ENCODE results near the gene PNPLA3. TPM values are rescaled to one million over a fixed set of nuclear protein-coding genes. Genes with fewer than 3 reads are reported as not detected.
A peak's percentile ranks its signal among the peaks of the same experiment; 100 is the strongest.

The PNPLA3 gene, protein sequence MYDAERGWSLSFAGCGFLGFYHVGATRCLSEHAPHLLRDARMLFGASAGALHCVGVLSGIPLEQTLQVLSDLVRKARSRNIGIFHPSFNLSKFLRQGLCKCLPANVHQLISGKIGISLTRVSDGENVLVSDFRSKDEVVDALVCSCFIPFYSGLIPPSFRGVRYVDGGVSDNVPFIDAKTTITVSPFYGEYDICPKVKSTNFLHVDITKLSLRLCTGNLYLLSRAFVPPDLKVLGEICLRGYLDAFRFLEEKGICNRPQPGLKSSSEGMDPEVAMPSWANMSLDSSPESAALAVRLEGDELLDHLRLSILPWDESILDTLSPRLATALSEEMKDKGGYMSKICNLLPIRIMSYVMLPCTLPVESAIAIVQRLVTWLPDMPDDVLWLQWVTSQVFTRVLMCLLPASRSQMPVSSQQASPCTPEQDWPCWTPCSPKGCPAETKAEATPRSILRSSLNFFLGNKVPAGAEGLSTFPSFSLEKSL
- polyA plus RNA-seq (ENCODE audit: insufficient read length in 4 of 4): 1 to 10 TPM in 3 of 4 donors, under 1 TPM in 1; 0.83 to 1.9 (median 1.5) TPM

DNA sequence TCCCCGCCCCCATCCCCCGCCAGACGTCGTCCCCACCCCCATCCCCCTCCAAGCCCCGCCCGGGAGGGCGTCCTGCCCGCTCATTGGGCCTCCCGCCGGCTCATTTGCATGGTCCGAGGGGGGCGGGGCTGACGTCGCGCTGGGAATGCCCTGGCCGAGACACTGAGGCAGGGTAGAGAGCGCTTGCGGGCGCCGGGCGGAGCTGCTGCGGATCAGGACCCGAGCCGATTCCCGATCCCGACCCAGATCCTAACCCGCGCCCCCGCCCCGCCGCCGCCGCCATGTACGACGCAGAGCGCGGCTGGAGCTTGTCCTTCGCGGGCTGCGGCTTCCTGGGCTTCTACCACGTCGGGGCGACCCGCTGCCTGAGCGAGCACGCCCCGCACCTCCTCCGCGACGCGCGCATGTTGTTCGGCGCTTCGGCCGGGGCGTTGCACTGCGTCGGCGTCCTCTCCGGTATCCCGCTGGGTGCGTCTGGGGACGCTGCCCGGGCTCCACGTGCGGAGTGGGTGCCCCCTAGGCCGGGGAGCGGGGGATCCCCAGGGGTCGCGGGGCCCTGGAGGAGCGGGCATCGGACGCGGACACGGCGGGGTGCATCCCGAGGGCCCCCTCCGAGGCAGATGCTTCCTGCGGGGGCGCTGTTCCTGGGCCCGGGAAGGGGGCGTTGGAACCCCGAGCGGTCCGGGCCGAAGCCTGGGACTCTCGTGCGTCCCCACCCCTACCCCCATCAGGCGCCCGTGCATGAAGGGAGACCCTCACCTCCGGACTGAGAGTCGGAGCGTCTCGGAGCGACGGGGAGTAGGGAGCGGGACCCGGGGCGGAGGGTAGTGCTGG lies at the start of gene PNPLA3:
Gene PNPLA3 (plus strand): TSS at position 175 of the 834 bp plus-strand sequence. CDS start 107 bp downstream, at position 282.
- peak; percentile 73 to 83 (median 82) for DNase-seq (ENCODE audit: low read depth in 4 of 4, low spot score in 3 of 4)

DNA sequence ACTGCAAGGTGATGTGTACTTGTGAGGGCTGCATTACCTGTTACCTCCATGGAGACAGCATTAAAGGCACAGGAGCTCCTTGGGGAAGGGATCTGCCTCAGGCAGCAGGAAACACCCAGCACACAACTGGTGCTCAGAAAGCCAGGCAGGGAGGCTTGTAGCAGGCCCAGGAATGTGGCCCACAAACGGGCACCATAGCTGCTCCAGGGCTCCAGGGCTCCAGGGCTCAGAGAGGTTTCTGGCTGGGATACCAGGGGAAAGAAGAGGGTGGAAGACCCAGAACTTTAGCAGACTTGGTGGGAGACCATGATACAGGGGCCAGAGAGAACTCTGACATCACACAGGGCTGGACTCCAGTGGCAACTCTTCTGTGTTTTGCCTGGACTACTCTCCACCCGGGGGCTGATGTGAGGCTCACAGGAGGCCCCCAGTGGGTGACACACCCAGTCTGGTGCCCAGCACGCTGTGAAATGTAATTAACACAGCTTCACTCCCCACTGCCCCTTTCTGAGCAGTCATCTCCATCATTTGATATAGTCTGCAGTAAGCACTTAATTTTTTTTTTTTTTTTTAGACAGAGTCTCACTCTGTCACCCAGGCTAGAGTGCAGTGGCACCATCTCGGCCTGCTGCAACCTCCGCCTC lies 46.6 kb upstream of the PNPLA3 start:
- DNase-seq (ENCODE audit: low read depth in 4 of 4, low spot score in 3 of 4): no peak

DNA sequence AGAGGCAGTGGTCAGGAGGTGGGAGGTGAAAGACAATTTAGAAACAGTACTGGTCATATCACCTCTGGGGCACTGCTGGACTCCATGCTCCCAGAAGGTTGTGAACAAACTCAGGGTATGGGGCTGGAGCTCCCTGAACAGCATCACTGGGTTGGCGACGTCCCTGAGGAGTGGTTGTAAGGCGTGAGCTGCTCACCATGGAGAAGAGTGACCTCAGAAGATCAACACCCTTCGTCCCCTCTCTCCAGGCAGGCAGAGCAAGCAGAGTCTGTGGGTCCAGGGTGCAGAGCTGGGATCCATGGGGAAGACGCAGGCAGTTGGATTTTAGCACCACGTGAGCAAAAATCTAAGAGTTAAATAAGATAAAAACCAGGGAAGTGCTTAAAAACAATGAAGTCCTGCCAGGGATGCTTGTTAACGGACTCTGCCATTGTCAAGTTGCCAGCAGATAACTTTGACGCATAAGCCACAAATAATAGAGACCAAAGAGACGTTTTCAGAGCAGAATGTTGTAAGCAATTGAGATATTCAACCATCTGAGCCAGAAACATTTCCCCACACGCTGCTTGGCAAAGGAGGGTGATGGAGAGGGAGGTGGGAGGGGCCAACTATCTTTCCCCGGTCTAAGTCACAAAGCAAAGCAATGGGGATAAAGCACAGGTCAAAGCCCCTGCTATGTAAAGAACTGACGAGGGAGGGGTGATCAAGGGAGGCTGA lies 45.4 kb upstream of the PNPLA3 start:
- DNase-seq (ENCODE audit: low read depth in 4 of 4, low spot score in 3 of 4): no peak

DNA sequence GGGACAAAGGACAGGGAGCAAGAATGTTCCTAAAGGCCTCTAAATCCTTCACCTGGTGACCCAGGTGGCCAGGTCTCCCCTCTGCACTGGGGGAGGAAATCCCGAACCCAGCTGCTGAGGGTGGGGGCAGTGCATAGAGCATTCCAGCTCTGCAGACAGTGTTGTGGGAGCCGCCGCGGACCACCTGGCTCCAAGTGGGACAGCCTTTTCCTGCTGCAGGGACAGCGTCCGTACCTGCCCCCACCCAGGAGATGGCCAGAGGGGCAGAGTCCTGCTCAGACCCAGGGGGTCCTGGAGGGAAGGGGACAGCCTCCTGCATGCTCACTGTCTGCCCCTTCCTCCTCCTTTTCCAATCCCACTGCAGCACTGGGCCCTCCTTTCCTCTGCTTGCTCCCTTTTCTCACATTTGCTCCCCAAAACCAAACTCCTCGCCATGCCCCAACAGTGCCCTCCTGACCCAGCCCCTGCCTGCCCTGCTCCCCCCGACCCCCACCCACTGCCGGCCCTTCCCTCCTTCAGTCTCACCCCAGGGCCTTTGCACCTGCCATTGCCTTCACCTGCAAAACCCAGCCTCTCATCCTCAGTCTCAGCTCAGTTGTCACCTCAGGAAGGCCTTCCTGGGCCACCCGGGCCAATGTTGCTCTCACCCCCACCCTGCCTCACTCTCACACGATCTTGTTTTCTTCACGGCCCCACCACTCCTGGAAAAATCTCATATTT lies 44.6 kb upstream of the PNPLA3 start:
- no peak for DNase-seq (ENCODE audit: low read depth in 4 of 4, low spot score in 3 of 4)

DNA sequence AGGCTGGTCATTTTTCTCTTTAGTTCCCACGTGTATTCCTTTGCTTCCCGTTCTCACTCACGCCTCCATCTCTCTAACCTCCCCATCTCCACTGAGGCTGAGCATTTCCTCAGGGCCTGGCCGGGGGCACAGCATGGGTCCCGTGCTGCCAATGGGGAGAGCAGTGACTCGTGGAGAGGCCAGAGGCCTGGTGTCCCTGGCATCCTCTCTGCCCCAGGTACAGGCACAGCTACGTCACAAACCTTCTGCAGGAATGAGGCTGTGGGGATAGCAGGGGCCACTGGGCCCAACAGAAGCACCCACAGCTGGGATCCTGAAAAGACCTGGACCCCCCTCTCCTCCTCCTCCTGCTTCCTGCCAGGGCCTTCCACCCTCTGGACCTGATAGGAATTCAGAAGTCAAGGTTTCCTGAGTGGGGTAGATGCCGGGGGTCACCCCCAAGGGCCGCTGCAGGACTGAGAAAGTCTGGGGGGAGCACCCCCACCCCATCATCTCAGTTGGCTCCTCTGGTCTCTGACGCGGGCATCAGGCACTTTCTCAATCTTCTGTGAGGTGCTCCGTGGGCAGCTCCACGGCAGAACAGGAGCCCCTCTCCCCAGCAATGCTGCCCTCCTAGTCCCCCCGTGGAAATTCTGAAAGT lies 43.6 kb upstream of the PNPLA3 start:
- DNase-seq (ENCODE audit: low read depth in 4 of 4, low spot score in 3 of 4): no peak

DNA sequence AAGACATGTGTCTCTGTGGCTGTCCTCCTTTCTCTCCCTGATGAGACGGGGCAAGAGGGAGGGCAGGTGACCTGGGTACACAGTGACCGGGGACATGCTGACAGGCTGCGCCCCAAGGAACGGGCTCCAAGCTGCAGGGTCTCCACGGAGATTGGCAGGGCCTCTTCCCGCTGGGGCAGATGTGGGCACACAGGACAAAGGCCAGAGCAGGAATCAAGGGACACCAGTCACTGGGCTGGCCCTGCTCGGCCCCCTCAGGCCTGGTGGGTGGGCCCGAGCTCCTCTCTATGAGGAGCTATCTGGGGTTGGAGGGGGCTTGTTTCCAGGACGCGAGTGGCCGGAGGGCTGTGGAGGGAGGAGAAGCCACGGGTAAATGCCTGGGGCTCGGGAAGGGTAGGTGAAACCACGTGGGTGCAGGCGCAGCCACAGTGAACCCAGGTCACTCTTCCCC lies 43.0 kb upstream of the PNPLA3 start:
- DNase-seq (ENCODE audit: low read depth in 4 of 4, low spot score in 3 of 4): no peak

DNA sequence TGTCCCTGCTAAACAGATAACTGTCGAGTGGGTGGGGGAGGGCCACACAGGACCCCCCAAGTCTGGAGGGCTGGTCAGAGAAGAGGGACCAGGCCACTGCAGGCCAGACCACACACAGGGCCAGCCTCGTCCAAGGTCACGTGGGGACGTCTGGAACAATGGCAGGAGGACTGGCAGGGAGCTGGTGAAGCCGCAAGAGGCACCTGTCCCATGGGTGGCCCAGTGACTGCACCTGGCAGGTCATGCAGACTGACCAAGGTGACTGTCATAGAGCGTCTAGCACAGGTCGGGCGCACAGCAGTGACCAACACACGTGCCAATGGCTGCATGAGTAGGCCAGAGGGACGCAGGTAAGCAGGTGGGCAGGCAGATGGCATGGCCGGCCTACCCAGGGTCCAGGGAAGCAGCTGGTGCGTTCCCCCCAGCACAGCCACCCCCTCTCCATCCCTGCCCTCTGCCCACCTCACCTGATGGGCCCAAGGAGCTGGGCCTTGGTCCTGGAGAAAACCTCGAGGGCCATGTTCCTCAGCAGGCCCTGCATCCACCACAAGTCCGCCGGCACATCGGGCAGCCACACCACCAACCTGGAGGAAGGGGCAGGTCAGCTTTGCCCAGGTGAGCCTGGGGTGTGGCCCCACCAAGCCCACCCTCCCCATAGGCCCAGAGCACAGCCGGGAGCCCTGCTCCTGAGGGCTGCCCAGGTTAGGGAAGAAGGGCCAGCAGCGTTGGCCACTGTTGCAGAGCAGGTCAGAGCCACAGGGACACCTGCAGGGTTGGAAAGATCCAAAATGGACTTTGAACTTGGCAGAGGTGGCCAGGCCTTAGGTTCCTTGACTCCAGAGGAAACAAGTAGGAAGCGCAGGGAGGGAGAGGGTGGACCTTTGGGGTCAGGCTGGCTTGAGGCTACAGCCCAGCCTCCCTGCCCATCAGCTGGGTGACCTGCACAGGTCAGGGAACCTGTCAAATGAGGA lies 42.2 kb upstream of the PNPLA3 start:
- no peak for DNase-seq (ENCODE audit: low read depth in 4 of 4, low spot score in 3 of 4)

DNA sequence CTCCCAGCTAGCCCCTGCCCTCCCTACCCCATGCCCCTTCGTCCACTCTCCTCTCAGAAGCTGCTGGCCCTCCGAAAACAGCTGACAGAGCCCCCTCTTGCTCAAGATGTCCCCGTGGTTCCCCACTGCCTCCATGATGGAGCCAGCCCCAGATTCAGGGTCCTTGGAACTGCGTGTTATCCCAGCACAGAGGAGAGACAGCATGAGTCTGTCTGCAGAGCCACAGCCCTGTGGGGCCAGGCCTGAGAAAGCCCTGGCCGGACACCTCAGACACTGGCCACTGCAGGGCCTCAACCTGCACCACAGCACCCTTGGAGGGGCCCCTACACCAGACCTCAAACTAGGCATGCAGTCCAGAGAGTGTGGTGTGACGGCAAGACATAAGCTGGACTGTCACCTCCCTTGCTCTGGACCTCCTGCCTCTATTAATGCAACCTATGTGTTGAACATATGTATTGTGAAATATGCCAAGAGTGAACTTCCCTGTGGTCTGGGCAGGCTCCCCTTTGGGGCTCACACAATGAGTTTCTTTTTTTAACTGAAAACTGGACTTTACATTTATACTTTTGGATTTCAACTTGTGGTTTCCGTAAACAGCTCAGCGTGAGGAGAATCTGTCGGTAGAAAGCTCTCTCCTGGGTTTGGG lies 41.4 kb upstream of the PNPLA3 start:
- no peak for DNase-seq (ENCODE audit: low read depth in 4 of 4, low spot score in 3 of 4)

DNA sequence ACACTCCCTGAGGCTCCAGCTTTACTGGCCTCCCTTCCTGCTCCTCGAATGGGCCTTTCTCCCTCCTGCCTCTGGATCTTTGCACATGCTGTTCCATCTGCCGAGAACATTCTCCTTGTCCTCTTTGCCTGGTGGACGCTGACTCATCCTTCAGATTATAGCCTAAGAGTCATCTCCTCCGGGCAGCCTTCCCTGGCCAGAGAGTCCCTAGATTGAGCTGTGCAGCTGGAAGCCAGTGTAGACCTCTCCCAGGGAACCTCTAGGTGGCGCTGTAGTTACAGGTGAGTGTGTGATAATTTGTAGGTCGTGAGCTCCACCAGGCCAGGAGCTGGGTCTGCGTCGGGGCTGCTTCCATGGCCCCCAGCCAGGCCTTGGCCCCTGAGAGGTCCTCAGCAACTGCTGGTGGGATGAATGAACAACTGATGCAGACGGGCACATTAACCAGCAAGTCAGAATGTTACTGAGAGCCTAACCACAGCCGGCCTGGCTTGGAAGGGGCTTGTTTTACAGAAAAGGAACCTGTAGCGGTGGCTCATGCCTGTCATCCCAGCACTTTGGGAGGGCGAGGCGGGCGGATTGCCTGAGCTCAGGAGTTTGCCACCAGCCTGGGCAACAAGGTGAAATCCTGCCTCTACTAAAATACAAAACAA lies 40.5 kb upstream of the PNPLA3 start:
- peak in 2 of 4 donors; percentile 53 to 59 for DNase-seq (ENCODE audit: low read depth in 4 of 4, low spot score in 3 of 4)

DNA sequence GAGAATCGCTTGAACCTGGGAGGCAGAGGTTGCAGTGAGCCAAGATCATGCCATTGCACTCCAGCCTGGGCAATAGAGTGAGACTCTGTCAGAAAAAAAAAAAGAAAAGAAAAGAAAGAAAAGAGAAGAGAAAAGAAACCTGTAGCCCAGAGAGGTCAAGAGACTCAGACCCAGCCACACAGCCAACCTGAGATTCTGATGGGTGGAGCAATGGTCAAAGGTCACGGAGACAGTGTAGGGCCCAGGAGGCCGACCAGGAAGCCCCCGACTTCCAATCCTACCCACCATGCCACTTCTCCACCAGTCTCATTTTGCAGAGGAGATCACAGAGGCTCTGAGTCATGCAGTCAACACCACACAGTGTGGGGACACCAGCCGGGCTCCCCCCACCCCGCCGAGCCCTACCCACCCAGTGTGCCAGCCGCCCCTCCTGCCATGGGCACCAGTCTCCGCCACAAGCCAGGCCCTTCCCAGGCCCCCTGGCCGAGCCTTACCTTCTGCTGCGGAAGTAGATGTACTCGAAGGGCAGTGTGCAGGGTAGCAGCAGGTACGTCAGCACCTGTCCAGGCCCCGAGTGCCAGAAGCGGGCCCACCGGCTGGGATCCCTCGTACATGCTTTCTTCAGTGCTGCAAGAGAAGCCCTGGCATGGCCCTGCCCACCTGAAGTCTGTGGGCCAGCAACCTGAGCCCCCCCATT lies 39.7 kb upstream of the PNPLA3 start:
- no peak for DNase-seq (ENCODE audit: low read depth in 4 of 4, low spot score in 3 of 4)

DNA sequence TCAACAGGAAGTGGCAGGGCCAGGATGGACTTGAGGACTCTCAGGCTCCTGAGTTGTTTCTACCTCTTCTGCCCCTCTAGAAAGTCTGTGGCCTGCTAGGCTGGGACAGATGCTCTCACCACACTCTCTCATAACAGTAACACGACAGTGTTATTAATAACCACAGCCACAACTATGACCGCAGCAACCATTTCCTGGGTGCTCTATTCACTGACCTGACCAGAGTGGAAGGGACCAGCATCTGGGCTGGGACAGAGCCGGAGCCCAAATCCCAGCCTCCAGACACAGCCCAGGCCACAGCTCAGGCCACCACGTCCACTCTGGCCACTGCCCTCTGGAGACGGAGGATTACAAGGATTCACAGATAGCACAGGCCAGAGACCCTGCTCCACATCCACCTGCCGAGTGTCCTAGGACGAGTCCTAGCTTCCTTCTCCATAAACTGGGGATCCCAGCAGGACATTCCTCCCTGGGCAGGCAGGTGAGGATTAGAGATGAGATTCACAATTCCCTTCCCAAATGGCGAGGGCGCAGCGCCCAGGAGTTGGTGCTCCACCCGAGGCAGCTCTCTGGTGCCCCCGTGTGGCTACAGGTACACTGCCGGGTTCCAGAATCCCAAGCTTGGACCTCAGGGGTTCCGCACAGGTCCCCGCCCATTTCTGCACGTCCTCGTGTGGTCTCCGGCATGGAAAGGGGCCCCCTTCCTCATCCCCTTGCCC lies 38.8 kb upstream of the PNPLA3 start:
- no peak for DNase-seq (ENCODE audit: low read depth in 4 of 4, low spot score in 3 of 4)

DNA sequence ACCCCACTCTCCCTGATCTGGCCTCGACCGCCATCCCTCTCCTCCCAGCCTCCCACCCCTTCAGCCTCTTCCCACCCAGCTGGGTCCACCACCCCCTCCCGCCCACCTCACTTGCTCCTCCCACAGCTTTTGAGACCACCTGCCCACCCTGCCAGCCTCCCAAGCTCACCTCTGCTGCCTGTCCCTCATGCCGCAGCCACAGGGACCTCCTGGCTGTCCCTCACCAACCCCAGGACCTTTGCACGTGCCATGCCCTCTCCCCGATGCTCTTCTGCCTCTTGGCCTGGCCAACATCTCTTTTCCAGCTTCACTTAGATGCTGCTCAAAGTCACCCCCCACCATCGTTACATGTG lies 38.3 kb upstream of the PNPLA3 start:
- no peak for DNase-seq (ENCODE audit: low read depth in 4 of 4, low spot score in 3 of 4)

DNA sequence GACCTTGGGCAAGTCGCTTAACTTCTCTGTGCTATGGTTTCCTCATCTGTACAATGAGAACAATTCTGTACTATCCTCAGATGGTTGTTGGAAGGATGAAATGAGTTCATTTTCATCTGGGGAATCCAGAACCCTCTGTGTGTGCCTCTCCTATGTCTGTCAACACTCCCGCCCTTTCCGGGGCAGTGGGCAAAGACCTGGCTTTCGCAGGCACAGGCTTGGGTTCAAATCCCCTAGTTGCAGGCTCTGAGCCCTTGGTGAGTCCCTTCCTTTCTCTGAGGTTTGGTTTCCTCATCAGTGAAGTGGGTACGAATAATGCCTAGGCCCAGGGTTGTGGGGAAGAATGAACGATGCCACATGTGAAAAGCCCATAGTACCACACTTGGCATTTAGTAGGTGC lies 37.8 kb upstream of the PNPLA3 start:
- DNase-seq (ENCODE audit: low read depth in 4 of 4, low spot score in 3 of 4): no peak

DNA sequence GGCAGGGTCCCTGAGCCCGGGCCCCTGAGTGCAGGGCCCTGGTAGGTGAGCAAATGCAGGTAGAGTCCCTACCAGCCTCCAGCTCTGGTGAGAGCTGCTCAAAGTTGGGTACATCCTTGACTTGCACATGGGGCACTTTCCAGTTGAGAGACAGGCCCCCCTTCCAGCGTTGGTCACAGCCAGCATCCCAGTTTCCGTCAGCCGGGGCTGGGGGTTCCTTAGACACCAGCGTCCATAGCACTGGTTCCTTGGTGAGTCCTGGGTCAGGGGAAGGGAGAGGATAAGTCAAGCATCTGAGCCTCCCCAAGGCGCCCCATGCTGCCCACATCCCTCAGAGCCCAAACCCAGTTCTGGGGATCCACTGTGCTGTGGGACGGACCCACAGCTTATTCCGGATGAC lies 37.4 kb upstream of the PNPLA3 start:
- DNase-seq (ENCODE audit: low read depth in 4 of 4, low spot score in 3 of 4): no peak

DNA sequence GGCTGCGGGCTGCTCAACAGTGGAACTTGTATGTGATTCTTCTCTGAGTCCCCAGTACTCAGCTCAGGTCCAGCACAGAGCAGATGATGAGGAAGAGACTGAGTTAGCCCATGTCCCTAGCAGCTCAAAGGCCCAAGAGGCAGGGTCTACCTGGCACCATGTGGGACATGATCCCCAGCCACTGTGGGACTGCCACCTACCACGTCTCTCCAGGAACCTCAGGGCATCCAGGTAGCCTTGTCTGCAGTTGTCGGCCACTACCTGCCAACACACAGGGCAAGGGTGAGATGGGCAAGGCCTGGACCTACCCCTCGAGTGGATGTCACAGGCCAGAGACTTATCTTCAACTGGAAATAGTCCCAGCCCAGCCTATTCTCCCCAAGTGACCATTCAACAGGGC lies 36.2 kb upstream of the PNPLA3 start:
- DNase-seq (ENCODE audit: low read depth in 4 of 4, low spot score in 3 of 4): no peak

DNA sequence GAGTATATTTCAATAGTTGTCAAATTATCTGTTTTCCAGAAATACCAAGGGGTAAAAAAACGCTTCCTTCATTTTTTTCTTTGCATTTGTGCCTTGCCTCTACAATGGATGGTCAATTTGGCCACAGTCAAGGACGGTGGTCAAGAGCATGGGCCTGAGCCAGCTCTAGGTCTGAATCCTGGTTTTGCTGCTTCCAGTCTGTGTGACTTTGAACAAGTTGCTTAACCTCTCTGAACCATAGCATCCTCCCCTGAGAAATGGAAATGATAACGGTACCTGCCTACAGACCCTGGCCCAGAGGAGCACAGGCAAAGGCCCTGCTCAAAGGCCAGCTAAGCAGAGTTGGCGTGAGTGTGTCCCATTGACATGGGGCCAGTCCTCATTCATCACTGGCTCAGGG lies 34.9 kb upstream of the PNPLA3 start:
- no peak for DNase-seq (ENCODE audit: low read depth in 4 of 4, low spot score in 3 of 4)
